ENCODE measurements around the gene GOLGA6A.

DNA sequence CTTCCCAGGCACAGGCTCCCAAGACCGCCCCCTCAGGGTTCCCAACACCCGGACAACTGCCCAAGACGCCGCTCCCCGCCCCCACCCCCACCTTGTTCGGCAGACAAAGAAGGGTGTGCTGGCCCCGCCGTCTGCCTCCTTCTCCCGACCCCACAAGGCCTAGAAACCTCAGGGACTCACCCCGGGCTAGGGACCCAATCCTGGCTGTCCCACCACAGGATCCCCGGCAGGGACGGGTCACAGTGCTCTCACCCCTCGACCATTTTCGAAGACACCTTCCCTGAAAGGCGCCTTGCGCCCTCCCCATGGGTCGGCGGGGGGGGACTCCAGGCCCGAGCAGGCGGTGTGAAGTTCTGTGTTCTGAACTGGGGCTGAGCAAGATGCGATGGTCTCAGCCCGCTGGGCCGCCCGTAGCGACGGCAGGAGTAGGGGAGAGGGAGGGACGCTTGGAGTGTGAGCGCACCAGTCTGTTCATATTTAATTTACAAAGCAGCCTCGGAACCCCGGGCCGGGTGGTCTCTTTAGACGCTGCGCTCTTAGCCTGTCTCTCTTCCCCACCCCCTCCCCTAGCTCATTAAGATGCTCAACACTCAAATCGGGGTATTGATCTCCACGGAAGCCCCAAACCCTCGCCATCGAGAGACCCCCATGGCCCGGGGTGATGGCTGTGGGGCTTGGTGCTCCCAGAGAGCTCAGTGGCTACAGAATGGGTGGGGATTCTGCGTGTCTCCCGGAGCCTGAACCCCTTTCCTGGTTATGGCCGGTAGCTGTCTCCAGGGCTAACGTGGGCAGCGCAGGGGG, 46.6 kb upstream of the GOLGA6A start:
- TF ChIP-seq, protein P1, sequence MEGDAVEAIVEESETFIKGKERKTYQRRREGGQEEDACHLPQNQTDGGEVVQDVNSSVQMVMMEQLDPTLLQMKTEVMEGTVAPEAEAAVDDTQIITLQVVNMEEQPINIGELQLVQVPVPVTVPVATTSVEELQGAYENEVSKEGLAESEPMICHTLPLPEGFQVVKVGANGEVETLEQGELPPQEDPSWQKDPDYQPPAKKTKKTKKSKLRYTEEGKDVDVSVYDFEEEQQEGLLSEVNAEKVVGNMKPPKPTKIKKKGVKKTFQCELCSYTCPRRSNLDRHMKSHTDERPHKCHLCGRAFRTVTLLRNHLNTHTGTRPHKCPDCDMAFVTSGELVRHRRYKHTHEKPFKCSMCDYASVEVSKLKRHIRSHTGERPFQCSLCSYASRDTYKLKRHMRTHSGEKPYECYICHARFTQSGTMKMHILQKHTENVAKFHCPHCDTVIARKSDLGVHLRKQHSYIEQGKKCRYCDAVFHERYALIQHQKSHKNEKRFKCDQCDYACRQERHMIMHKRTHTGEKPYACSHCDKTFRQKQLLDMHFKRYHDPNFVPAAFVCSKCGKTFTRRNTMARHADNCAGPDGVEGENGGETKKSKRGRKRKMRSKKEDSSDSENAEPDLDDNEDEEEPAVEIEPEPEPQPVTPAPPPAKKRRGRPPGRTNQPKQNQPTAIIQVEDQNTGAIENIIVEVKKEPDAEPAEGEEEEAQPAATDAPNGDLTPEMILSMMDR (conservative IDR thresholded peaks at IDR 0.05; ENCODE audit: low read depth, low read length), result no peak
- TF ChIP-seq EZH2 (IDR thresholded peaks at IDR 0.05; ENCODE audit: borderline replicate concordance, low read depth, low read length, poor library complexity, severe bottlenecking), result no peak

Measured in A673 (cell line).